Measurements from ENCODE around the gene ST3GAL3.

ST3GAL3 gene

GRCh38 chr1:43913051-43913501 lies 205.7 kb downstream of the ST3GAL3 start:
- DNase-seq (ENCODE audit: low read depth in 2 of 2): no peak

- no peak for DNase-seq (ENCODE audit: low read depth in 2 of 2)
Observed at GRCh38 chr1:43913666-43914360, 206.5 kb downstream of the ST3GAL3 start.

- no peak for DNase-seq (ENCODE audit: low read depth in 2 of 2)
Observed at GRCh38 chr1:43914576-43915525, 207.5 kb downstream of the ST3GAL3 start.

GRCh38 chr1:43919906-43920305 lies 212.6 kb downstream of the ST3GAL3 start:
- DNase-seq (ENCODE audit: low read depth in 2 of 2): no peak

GRCh38 chr1:43921022-43921421 lies 213.7 kb downstream of the ST3GAL3 start:
- DNase-seq (ENCODE audit: low read depth in 2 of 2): no peak

- no peak for DNase-seq (ENCODE audit: low read depth in 2 of 2)
Observed at GRCh38 chr1:43924516-43924915, 217.2 kb downstream of the ST3GAL3 start.

GRCh38 chr1:43925846-43926245 lies 218.5 kb downstream of the ST3GAL3 start:
- no peak for DNase-seq (ENCODE audit: low read depth in 2 of 2)

- no peak for DNase-seq (ENCODE audit: low read depth in 2 of 2)
Observed at GRCh38 chr1:43930168-43930948, 223.0 kb downstream of the ST3GAL3 start.

GRCh38 chr1:43930949-43931275 lies 223.6 kb downstream of the ST3GAL3 start:
- no peak for DNase-seq (ENCODE audit: low read depth in 2 of 2)

- DNase-seq (ENCODE audit: low read depth in 2 of 2): no peak
Observed at GRCh38 chr1:43931711-43932660, 224.7 kb downstream of the ST3GAL3 start.

GRCh38 chr1:43932786-43933385 lies 225.6 kb downstream of the ST3GAL3 start:
- no peak for DNase-seq (ENCODE audit: low read depth in 2 of 2)

GRCh38 chr1:43933386-43934100 lies 226.2 kb downstream of the ST3GAL3 start, which contains the start of gene ARTN:
ARTN (plus strand) TSS chr1:43933801; CDS start chr1:43935657, 1,856 bp downstream.
- DNase-seq (ENCODE audit: low read depth in 2 of 2): no peak

- DNase-seq (ENCODE audit: low read depth in 2 of 2): peak in 1 of 2 experiments; percentile 55
Observed at GRCh38 chr1:43934101-43934985, 227.0 kb downstream of the ST3GAL3 start.

GRCh38 chr1:43934986-43935324 lies 227.6 kb downstream of the ST3GAL3 start:
- no peak for DNase-seq (ENCODE audit: low read depth in 2 of 2)

GRCh38 chr1:43935711-43936427 lies 228.5 kb downstream of the ST3GAL3 start:
- DNase-seq (ENCODE audit: low read depth in 2 of 2): no peak

GRCh38 chr1:43936431-43937151 lies 229.3 kb downstream of the ST3GAL3 start:
- DNase-seq (ENCODE audit: low read depth in 2 of 2): no peak

- DNase-seq (ENCODE audit: low read depth in 2 of 2): no peak
Observed at GRCh38 chr1:43937179-43937865, 230.0 kb downstream of the ST3GAL3 start.
